ENCODE measurements around the gene CFAP58.
A peak's percentile ranks its signal among the peaks of the same experiment; 100 is the strongest.

GRCh38 chr10:104309980-104310978 is 43.4 kb upstream of the CFAP58 start:
- TF ChIP-seq GATA2 (IDR thresholded peaks at IDR 0.05; ENCODE audit: low read depth, low read length) (peak; percentile 22; the same call in 1 of the 2 replicates), GATA3 (IDR thresholded peaks at IDR 0.05; ENCODE audit: low read depth, low read length) (no peak)

Measured in SH-SY5Y (cell line).